WTC11 (cell line): ENCODE data around the gene RHOT1. TPM values are rescaled to one million over a fixed set of nuclear protein-coding genes. Genes with fewer than 3 reads are reported as not detected.

ENCODE experiments used
- ATAC-seq: fragments of 200-7000 bp; cut with Tn5 transposase; 2 replicates; pipeline ENCODE4 v1.10.0; 2021; ENCODE audit warnings: mild to moderate bottlenecking, moderate library complexity
- CTCF ChIA-PET: fragments of 300-600 bp; sonication (Branson Sonifier 250); formaldehyde crosslinking; loops from one replicate; lab custom pipeline; 2021; ENCODE audit warnings: antibody characterized with exemption; lab: Charles Lee
- POLR2A ChIA-PET: fragments of 350-600 bp; sonication (Branson Sonifier 250); formaldehyde crosslinking; loops from one replicate; lab custom pipeline; 2021; ENCODE audit warnings: antibody characterized with exemption; lab: Charles Lee
- DNase-seq: peaks from one replicate; pipeline ENCODE4 v3.0.0; 2021; ENCODE audit warnings: low spot score
- H3K27ac Mint-ChIP-seq: 2 replicates; pipeline ENCODE4 v1.8.0; 2021; ENCODE audit warnings: mixed read lengths
- H3K27me3 Mint-ChIP-seq: 2 replicates; pipeline ENCODE4 v1.8.0; 2021; ENCODE audit warnings: low read depth, mild to moderate bottlenecking, moderate library complexity, mixed read lengths
- H3K36me3 Mint-ChIP-seq: 2 replicates; pipeline ENCODE4 v1.8.0; 2021; ENCODE audit warnings: mixed read lengths
- H3K4me1 Mint-ChIP-seq: 2 replicates; pipeline ENCODE4 v1.8.0; 2022; ENCODE audit warnings: mixed read lengths
- H3K4me3 Mint-ChIP-seq: 2 replicates; pipeline ENCODE4 v1.8.0; 2021; ENCODE audit warnings: mild to moderate bottlenecking, moderate library complexity, mixed read lengths
- H3K9me3 Mint-ChIP-seq: 2 replicates; pipeline ENCODE4 v1.8.0; 2021; ENCODE audit warnings: mixed read lengths
- ATF3 ChIP-seq: sonication (generic); formaldehyde crosslinking; conservative IDR thresholded peaks from 2 replicates; pipeline ENCODE4 v1.8.1; 2022; ENCODE audit warnings: mild to moderate bottlenecking, missing genetic modification reagents
- CTCF ChIP-seq: fragments of 200-600 bp; IDR thresholded peaks from 2 replicates; pipeline ENCODE4 v1.8.0; 2022; ENCODE audit warnings: antibody characterized with exemption
- E2F1 ChIP-seq: sonication (generic); formaldehyde crosslinking; IDR thresholded peaks from 2 replicates; pipeline ENCODE4 v1.8.0; 2022; ENCODE audit warnings: mild to moderate bottlenecking, missing genetic modification reagents
- E2F5 ChIP-seq: sonication (generic); formaldehyde crosslinking; IDR thresholded peaks from 2 replicates; pipeline ENCODE4 v1.8.1; 2022; ENCODE audit warnings: mild to moderate bottlenecking, moderate library complexity, missing genetic modification reagents
- ERG ChIP-seq: fragments of 250-450 bp; sonication (Bioruptor Pico); IDR thresholded peaks from 2 replicates; pipeline ENCODE4 v1.8.0; 2021; ENCODE audit warnings: mild to moderate bottlenecking
- FOXK1 ChIP-seq: sonication (generic); formaldehyde crosslinking; IDR thresholded peaks from 2 replicates; pipeline ENCODE4 v1.8.0; 2022; ENCODE audit warnings: mild to moderate bottlenecking, moderate library complexity, missing genetic modification reagents
- FOXP1 ChIP-seq: sonication (generic); formaldehyde crosslinking; IDR thresholded peaks from 2 replicates; pipeline ENCODE4 v1.8.0; 2022; ENCODE audit warnings: missing genetic modification reagents, mild to moderate bottlenecking, moderate library complexity, borderline replicate concordance
- GABPB1 ChIP-seq: sonication (generic); formaldehyde crosslinking; IDR thresholded peaks from 2 replicates; pipeline ENCODE4 v1.8.1; 2023; ENCODE audit warnings: mild to moderate bottlenecking, missing genetic modification reagents
- HMGXB4 ChIP-seq: sonication (generic); formaldehyde crosslinking; IDR thresholded peaks from 2 replicates; pipeline ENCODE4 v1.8.1; 2023; ENCODE audit warnings: mild to moderate bottlenecking, moderate library complexity, missing genetic modification reagents
- KAT7 ChIP-seq: sonication (generic); formaldehyde crosslinking; IDR thresholded peaks from 2 replicates; pipeline ENCODE4 v1.8.1; 2023; ENCODE audit warnings: missing genetic modification reagents, mild to moderate bottlenecking, borderline replicate concordance
- MAX ChIP-seq: sonication (generic); formaldehyde crosslinking; IDR thresholded peaks from 2 replicates; pipeline ENCODE4 v1.8.0; 2022; ENCODE audit warnings: mild to moderate bottlenecking, missing genetic modification reagents
- OVOL2 ChIP-seq: fragments of 250-450 bp; sonication (Bioruptor Pico); IDR thresholded peaks from 2 replicates; pipeline ENCODE4 v1.9.0; 2021; ENCODE audit warnings: mild to moderate bottlenecking, borderline replicate concordance
- SMAD4 ChIP-seq: sonication (generic); formaldehyde crosslinking; IDR thresholded peaks from 2 replicates; pipeline ENCODE4 v1.8.0; 2022; ENCODE audit warnings: mild to moderate bottlenecking, missing genetic modification reagents
- USF2 ChIP-seq: sonication (generic); formaldehyde crosslinking; IDR thresholded peaks from 2 replicates; pipeline ENCODE4 v1.8.1; 2023; ENCODE audit warnings: mild to moderate bottlenecking, missing genetic modification reagents, moderate library complexity
- ZNF219 ChIP-seq: sonication (generic); formaldehyde crosslinking; IDR thresholded peaks from 2 replicates; pipeline ENCODE4 v1.8.0; 2023; ENCODE audit warnings: missing genetic modification reagents, mild to moderate bottlenecking, borderline replicate concordance
- ZNF263 ChIP-seq: sonication (generic); formaldehyde crosslinking; IDR thresholded peaks from 2 replicates; pipeline ENCODE4 v1.8.1; 2022; ENCODE audit warnings: low read depth, mild to moderate bottlenecking, moderate library complexity, missing genetic modification reagents
- ZNF425 ChIP-seq: fragments of 250-450 bp; sonication (Bioruptor Pico); conservative IDR thresholded peaks from 2 replicates; pipeline ENCODE4 v1.9.0; 2021; ENCODE audit warnings: mild to moderate bottlenecking
- ZNF532 ChIP-seq: fragments of 250-450 bp; sonication (Bioruptor Pico); IDR thresholded peaks from 2 replicates; pipeline ENCODE4 v1.9.0; 2021; ENCODE audit warnings: mild to moderate bottlenecking, borderline replicate concordance
- ZNF671 ChIP-seq: fragments of 250-450 bp; sonication (Bioruptor Pico); IDR thresholded peaks from 2 replicates; pipeline ENCODE4 v1.8.0; 2021; ENCODE audit warnings: mild to moderate bottlenecking
- total RNA-seq: library from RNA; stranded (reverse); gene quantifications from 3 replicates; pipeline ENCODE4 v1.2.3, GENCODE V29; 2021

Gene RHOT1
- total RNA-seq, 1 experiment from 2014 or later, result 28.9 TPM

- TF ChIP-seq HMGXB4 (CRISPR knock-in tag) (peak; percentile 96), E2F5 (CRISPR knock-in tag) (peak; percentile 70; the same call in 1 of the 2 replicates), ZNF671 (no peak), CTCF (no peak), USF2 (CRISPR knock-in tag) (no peak), ZNF532 (no peak), FOXP1 (no peak), FOXK1 (CRISPR knock-in tag) (no peak; the same call in 1 of the 2 replicates), KAT7 (CRISPR knock-in tag) (peak; percentile 75; the same call in 1 of the 2 replicates), OVOL2 (CRISPR knock-in tag) (no peak), GABPB1 (CRISPR knock-in tag) (no peak), ZNF219 (CRISPR knock-in tag) (no peak)
Observed at GRCh38 chr17:32266389-32267301, 124.3 kb downstream of the RHOT1 start (continued).

GRCh38 chr17:32267690-32268205 lies 125.4 kb downstream of the RHOT1 start:
- Mint-ChIP-seq H3K4me3 (peak overlapping the region; percentile 66), H3K9me3 (no peaks in the 10 kb centered on the region), H3K4me1 (peaks cover 52% of the 10 kb centered on the region), H3K27me3 (peaks cover 39% of the 10 kb centered on the region), H3K36me3 (no peaks in the 10 kb centered on the region), H3K27ac (no peak overlapping the region)
- DNase-seq (peak; percentile 35), ATAC-seq (peak; percentile 30)
- POLR2A ChIA-PET, result interaction anchor here (1.3 kb wide), 1 partner anchor 12 kb away, joined by 3 read pairs; no protein-coding TSS in a partner anchor
- CTCF ChIA-PET, result interaction anchor here (0.9 to 2.7 kb wide), 8 partner anchors 9 to 176 kb away, joined by 3 to 23 read pairs (median 4); partner anchors contain the start of gene PSMD11
- TF ChIP-seq MAX (CRISPR knock-in tag) (no peak), ZNF263 (CRISPR knock-in tag) (no peak), ZNF425 (no peak), ERG (no peak), SMAD4 (no peak), ATF3 (CRISPR knock-in tag) (no peak), E2F1 (CRISPR knock-in tag) (no peak)
